Left ventricle myocardium inferior (tissue), 1 donor: ENCODE data around the gene HOXD8. TPM values are rescaled to one million over a fixed set of nuclear protein-coding genes. Genes with fewer than 3 reads are reported as not detected.
A peak's percentile ranks its signal among the peaks of the same experiment; 100 is the strongest.

Experiments
- DNase-seq: peaks from one replicate; pipeline ENCODE4 v3.0.0-alpha.2; 2020
- H3K27ac ChIP-seq: fragments of 200-600 bp; replicated peaks from 2 replicates; pipeline ENCODE4 v1.8.0; 2021
- H3K27me3 ChIP-seq: fragments of 200-600 bp; 2 replicates; pipeline ENCODE4 v1.8.0; 2021; ENCODE audit warnings: low read depth
- H3K36me3 ChIP-seq: fragments of 200-600 bp; 2 replicates; pipeline ENCODE4 v1.8.0; 2021
- H3K4me1 ChIP-seq: fragments of 200-600 bp; 2 replicates; pipeline ENCODE4 v1.8.0; 2021
- H3K4me3 ChIP-seq: fragments of 200-600 bp; 2 replicates; pipeline ENCODE4 v1.8.0; 2021; ENCODE audit warnings: mild to moderate bottlenecking, moderate library complexity
- H3K9me3 ChIP-seq: fragments of 200-600 bp; replicated peaks from 2 replicates; pipeline ENCODE4 v1.8.0; 2021
- CTCF ChIP-seq: fragments of 200-600 bp; IDR thresholded peaks from 2 replicates; pipeline ENCODE4 v1.8.0; 2021; ENCODE audit warnings: antibody characterized with exemption, mild to moderate bottlenecking, borderline replicate concordance
- intact Hi-C: fragments of 100-400 bp; cut with micrococcal nuclease; formaldehyde crosslinking; loops from one replicate; pipeline ENCODE4 v1.11.0; 2022
- total RNA-seq: library from RNA; stranded (reverse); fragmentation: NEBNext Ultra II Directional; extraction: Animal tissue kit (Norgen Biotek cat#: 25700); gene quantifications from one replicate; pipeline ENCODE4 v1.2.1, GENCODE V29; 2021
- donor health status: DM: no; HTN: yes; CAD: no; lungs with severe emphysema.

The HOXD8 gene
- total RNA-seq, 1 donor from 2014 or later: 0.14 TPM

GRCh38 chr2:176126929-176127773 lies 2.4 kb upstream of the HOXD8 start:
- DNase-seq: peak; percentile 55
- peaks cover 44% of the 10 kb centered on the region for H3K4me1 ChIP-seq
- peaks cover 99% of the 10 kb centered on the region for H3K27me3 ChIP-seq
- H3K9me3 ChIP-seq: no peaks in the 10 kb centered on the region
- no peak overlapping the region for H3K4me3 ChIP-seq
- intact Hi-C loops: no loop called here
- no peaks in the 10 kb centered on the region for H3K36me3 ChIP-seq
- peak; percentile 92 for TF ChIP-seq CTCF
- H3K27ac ChIP-seq: no peak overlapping the region

- H3K36me3 ChIP-seq: no peaks in the 10 kb centered on the region
- no peak overlapping the region for H3K4me3 ChIP-seq
- intact Hi-C loops: no loop called here
- TF ChIP-seq CTCF: no peak
- no peak overlapping the region for H3K27ac ChIP-seq
- H3K27me3 ChIP-seq: peaks cover 99% of the 10 kb centered on the region
- DNase-seq: no peak
- no peaks in the 10 kb centered on the region for H3K9me3 ChIP-seq
- H3K4me1 ChIP-seq: peaks cover 38% of the 10 kb centered on the region
These were observed 1.8 kb upstream of the HOXD8 start for GRCh38 chr2:176127774-176128072.

- peak overlapping the region; percentile 62 for H3K4me3 ChIP-seq
- DNase-seq: no peak
- intact Hi-C loops: no loop called here
- H3K9me3 ChIP-seq: no peaks in the 10 kb centered on the region
- peaks cover 32% of the 10 kb centered on the region for H3K4me1 ChIP-seq
- H3K27me3 ChIP-seq: peaks cover 99% of the 10 kb centered on the region
- H3K36me3 ChIP-seq: no peaks in the 10 kb centered on the region
- peak overlapping the region; percentile 77 for H3K27ac ChIP-seq
- TF ChIP-seq CTCF: no peak
These were observed 1.1 kb upstream of the HOXD8 start for GRCh38 chr2:176128172-176128981.

- DNase-seq: no peak
- no peaks in the 10 kb centered on the region for H3K36me3 ChIP-seq
- intact Hi-C loops: loop anchor here (10.0 kb wide), 1 partner anchor 685 kb away; no protein-coding TSS in a partner anchor
- H3K9me3 ChIP-seq: no peaks in the 10 kb centered on the region
- peaks cover 25% of the 10 kb centered on the region for H3K4me1 ChIP-seq
- H3K27ac ChIP-seq: peak overlapping the region; percentile 77
- peak overlapping the region; percentile 62 for H3K4me3 ChIP-seq
- peaks cover 99% of the 10 kb centered on the region for H3K27me3 ChIP-seq
- no peak for TF ChIP-seq CTCF
These were observed 275 bp downstream of the HOXD8 start for GRCh38 chr2:176129813-176130146.

GRCh38 chr2:176130147-176130956 lies 847 bp downstream of the HOXD8 start:
- TF ChIP-seq CTCF: no peak
- H3K36me3 ChIP-seq: no peaks in the 10 kb centered on the region
- peak overlapping the region; percentile 77 for H3K27ac ChIP-seq
- peaks cover 99% of the 10 kb centered on the region for H3K27me3 ChIP-seq
- H3K4me1 ChIP-seq: peaks cover 25% of the 10 kb centered on the region
- peak overlapping the region; percentile 62 for H3K4me3 ChIP-seq
- intact Hi-C loops: loop anchor here (10.0 kb wide), 1 partner anchor 684 kb away; no protein-coding TSS in a partner anchor
- H3K9me3 ChIP-seq: no peaks in the 10 kb centered on the region
- no peak for DNase-seq
